ENCODE data around the gene UQCRC1.

UQCRC1 gene

DNA sequence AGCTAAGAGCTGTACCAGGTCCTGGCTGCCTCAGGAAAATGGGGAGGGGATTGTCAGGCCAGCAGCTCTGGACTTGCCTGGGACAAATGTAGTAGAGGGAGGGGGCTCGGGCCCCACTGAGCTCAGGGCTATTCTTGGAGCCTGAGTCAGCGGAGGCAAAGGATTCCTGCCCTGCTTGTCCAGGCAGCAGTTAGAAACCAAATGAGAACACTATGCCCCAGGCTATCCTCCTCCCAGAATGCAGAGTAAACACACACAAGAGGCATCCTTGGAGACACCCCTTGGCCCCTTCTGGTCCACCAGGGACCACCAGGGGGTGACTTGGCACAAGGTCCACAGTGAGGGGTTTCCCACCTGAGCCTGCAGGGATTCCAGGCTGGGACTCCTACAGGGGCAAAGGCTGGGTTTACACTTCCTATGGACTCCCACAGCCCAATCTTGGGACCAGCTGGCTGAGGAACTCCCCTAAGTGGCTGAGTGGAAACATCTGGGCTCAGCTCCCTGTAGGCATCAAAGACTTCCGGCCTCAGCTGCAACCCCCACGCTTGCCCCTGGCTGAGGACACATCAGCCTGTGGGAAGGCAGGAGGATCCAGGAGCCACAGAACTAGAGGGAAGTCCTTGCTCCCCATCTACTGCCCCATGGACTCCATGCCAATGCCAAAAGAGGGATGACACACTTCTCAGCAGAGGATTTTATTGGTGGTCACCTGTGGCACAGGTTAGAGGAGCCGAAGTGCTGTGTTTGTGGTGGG, 10.9 kb downstream of the UQCRC1 start:
- DNase-seq, result peak; percentile 38

DNA sequence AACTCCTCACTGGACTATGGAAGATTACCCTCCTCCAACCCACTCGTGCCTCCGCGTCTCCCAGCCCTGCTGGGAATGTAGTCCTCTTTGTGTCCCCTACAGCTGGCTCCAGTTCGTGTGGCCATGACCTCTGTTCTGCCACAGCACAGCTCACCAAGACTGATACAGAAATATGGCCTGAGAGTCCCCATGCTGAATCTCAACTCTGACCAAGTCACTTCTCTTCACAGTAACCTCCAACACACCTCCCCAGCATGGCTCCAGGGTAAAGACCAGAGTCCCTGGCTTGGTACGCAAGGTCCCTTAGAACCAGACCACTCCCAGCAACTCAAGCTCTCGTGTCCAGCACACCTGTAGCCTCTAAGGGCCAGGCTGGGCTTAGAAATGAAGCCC, 12.0 kb downstream of the UQCRC1 start:
- DNase-seq, result peak; percentile 10

DNA sequence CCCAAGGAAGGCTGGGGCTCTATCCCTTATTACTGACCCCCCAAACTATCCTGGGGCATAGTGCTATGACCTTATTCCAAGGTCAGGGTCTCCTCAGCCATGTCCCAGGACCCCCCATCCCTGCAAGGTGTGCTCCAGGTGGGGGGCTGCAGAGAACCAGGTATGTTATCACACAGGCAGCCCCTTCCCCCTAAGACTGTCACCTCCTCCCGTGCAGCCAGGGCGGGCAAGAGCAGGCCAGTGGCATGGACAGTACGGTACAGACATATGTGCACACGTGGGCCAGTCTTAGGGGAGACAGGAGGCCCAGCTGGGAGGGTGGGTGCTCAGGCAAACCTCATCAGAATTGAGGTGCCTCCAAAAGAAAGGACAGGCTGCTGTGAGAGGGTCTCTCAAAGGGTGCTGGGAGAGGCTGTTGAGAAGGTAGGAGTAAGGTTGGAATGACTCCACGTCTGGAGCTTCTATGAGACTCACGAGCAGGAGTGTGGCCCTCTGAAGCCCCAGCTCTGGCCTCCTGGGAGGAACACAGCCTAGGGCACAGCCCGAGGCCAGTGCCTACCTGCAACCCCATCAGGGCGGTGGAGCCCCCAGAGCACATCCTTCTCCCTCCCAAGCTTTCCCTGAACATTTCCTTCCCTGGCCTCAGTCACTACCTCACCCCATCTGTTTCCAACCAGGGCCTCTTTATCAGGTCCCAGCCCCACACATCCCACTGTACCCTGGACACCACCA, 12.6 kb downstream of the UQCRC1 start:
- peak; percentile 33 for DNase-seq

DNA sequence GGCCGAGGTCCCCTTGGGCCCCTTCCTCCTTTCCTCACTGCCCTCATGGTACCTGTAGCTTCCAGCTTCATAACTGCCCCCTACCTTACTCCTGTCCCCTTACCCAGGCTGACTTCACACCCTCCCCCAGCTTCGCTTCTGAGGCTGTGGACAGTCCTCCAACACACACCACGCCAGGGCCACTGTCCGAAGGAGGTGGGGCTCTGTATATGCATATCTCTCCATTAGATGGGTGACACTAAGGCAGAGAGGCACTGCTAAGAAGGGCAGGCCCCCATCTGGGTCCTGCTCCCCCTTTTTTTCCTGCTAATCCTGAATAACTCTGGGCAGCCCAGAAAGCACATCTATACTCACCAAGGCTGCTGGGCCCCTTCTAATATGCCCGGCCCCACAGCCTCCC, 13.3 kb downstream of the UQCRC1 start:
- DNase-seq, result peak; percentile 40

DNA sequence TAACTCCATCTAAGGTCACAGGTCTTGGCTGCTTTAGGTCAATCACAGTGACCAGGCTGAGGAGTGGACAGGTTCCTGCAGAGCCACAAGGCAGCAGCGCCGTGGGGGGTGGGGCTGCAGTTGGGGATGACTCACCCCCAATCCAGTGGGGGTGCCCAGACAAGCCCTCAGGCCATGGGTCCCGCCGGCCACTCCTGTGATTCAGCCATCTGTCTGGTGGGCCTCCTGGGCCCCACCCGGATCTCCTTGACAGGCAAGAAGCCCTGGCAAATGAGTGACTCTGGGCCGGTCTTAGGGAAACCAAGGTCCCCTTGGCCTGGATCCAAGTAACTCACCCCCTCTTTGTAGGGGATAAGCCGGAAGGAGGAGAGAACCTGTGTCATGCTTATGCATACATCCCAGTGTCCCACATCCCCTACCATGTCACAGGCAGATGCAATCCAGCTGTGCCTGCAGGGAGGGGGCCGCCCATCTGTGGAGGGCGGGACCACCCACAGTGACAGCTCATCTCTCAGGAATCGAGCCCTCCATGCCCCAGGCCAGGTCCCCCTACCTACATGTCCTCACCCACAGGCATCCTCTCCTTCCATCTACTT, 13.8 kb downstream of the UQCRC1 start:
- peak; percentile 96 for DNase-seq

DNA sequence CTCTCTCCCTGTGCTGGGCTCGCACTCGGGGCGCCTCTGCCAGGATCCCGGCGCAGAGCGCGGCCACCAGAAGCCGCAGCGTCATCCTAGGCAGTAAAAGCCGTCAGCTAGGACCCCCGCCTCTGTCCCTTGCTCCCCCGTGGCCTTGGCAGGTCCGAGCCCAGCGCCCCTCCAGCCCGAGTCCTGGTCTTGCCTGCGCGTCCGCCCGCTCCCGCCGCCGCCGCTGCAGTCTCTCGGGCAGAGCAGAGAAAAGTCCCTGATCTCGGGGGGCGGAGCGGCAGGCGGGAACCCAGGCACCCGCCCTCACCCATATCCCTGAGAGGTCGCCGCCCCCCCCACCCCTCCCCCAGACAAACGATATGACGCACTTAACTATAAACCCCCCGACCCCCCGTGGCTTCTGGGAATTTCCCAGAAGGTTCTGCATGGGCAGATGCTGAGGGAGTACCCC, 14.3 kb downstream of the UQCRC1 start, which contains the start of gene COL7A1:
Gene COL7A1 (minus strand): TSS at position 255 of the 451 bp plus-strand sequence. CDS start 170 bp downstream, at position 85.
- no peak for DNase-seq

DNA sequence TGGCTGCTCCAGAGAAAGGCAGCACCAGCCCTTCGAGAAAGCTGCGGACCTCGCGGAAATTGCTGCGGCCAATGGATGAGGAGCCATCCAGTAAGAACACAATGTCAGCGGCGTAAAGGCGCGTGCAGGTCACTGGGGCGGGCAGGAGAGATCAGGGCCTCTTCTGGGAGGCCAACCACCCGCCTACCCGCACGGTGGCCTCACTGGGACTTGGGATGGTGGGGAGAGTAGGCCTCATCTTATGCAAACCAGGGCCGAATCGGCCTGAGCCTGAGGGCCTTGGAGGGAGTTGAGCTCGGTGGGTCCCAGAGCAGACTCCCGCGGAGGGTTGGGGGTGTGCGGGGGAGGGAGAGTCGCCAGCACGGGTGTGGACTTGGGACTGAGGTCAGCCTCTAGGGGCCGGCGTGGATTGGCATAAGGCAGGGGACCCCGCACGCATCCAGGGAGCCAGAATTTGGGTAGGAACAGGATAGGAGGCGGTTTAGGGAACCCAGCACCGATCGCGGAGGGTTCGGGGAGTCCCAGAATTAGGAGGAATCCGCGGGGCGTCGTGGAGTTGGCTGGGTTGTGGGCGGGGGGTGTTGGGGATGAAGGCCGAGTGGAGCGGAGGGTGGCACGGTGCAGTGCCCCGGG, 14.9 kb downstream of the UQCRC1 start:
- no peak for DNase-seq

DNA sequence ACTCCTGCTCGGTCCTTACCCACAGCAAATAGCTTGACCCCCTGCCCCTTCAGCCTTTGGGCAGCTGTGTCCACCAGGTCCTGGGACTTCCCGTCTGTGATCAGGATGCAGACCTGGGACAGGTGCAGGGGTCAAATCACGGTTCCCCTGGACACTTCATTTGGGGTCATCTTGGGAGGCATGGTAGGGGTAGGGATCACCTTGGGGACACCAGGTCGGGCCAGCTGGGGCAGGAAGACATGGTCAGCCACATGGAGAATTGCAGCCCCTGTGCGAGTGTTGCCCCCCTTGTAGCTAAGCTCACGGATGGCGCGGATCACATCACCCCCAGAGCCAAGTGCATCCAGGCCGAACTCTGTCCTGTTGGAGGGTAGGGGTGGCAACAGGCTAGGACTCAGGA, 16.1 kb downstream of the UQCRC1 start:
- no peak for DNase-seq

DNA sequence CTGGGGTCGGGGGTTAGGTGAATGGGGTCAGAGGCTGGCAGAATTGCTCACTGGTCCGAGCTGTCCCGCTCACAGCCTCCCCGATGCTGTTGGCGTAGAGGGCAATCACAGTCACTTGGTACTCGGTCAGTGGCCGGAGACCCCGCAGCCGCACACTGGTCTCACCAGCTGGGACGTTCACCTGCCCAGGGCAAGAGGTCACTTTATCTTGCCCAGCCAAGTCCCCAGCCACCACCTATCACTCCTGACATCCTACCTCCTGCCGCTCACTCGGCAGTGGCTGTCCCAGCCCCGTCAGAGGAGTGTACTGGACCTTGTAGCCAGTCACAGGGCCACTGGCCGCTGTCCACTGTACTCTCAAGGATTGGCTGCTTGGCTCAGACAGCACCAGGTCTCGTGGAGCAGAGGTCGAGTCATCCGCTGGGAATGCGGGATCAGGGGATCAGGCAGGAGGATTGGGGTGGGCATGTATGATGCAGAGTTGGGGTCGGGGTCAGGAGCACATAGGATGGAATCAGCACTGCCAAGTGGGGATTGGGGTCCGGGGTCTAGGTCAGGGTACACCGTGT, 16.8 kb downstream of the UQCRC1 start:
- no peak for DNase-seq

DNA sequence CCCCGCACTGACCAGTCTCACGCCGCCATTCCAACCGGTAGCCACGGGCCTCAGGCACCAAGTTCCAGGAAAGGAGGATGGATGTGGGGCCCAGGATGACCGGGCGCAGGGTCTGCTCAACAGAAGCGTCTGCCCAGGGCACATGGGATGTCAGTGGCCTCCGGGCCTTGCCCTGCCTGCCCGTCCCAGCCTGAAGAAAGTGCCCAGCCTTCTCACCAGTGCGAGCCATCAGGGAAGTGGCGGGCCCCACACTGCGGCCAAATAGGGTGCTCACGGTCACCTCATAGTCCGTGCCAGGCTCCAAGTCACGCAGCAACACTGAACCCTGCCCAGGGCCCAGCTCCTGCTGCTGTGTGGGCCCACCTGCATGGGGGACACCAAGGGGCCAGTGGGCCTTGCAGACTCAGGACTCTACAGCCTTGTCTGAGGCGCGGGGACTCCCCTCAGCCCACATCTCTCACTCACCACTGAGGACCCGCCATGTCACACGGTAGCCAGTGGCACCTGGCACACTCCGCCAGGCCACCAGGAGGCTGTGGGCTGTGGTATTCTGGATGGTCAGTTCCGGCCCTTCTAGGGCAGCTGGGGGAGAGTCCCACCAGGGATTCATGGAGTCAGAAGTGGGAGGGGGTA, 17.4 kb downstream of the UQCRC1 start:
- DNase-seq, result no peak

DNA sequence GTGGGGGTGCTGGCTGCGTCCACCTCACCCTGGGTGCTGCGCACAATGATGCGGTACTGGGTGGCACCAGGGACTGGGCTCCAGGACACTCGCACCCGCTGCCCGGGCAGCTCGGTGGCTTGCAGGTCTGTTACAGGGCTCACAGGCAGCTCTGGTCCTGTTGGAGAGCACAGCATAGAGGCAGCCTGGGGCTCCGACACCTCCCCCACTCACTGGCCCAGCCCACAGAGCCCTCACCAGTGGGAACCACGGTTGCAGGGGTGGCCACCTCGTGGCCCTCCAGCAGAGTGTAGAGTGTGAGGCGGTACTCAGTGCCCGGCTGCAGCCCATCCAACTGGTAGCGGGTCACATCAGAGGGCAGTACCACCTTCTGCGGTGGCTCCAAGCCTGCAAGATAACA, 18.0 kb downstream of the UQCRC1 start:
- DNase-seq, result no peak

DNA sequence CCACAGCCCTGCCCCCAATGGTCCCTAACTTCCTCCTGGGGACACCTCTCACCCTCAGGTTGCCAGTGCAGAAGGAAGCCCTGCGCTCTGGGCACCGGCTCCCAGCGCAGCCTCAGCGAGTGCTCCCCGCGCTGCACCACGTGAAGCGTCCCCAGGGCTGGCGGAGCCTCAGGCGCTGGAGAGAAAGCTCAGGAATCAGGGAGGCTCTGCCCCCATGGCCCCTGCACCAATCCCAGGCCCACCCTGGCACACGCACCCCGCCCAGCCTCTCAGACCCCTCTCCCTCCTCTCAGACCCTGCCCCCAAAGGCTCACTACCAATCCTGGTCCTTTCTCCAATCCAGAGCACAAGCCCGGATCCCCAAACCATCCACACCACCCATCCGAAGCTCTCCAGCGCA, 21.2 kb downstream of the UQCRC1 start:
- no peak for DNase-seq

DNA sequence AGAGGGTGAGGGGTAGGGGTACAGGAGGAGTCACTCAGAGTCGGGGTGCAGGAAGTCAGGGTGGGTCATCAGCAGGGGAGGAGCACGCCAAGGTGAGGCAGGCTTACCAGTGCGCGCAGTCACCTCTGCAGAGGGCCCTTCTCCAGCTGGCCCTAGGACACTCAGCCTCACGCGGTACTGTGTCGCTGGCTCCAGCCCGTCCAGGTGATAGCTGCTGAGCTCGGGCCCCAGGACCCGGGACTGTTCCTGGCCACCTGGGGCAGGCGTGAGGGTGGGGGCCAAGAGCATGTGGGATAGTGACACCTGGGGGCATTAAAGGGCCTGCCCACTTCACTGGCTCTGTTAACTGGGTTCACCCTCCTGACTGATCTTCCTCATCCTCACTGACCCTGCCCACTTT, 21.8 kb downstream of the UQCRC1 start:
- no peak for DNase-seq

DNA sequence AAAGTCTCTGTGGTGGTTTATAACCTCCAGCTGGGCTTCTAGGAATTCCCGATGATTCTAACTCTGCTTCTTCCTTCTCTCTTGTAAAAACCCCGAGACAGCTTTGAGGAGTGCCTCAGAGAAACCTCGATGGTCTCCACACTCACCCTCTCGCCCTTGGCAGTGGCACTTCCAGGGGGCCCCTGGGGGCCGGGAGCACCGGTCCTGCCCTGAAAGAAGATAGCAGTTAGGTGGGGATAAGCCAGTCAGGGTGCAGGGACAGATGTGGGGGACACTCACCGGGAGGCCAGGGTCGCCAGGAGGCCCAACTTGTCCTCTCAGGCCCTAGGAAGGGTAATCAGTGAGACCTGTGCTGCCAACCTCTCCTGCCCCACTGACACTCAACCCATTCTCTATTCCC, 24.0 kb downstream of the UQCRC1 start:
- no peak for DNase-seq

DNA sequence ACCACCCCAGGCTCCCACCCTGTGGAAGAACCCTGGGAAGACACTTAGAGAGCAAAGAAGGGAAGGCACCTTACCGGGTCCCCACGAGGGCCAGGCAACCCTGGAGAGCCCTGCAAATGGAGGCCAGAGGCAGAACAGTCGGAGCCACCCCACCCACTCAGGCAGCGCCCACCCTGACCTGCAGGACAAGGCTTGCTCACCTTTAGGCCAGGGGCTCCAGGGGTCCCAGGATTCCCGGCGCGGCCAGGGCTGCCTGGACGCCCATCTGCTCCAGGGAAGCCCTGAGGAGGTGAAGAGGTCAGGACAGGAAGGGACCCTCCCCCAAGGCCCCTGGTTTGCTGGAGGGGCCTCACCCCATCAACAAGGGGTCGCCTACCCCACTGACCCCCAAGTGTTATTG, 24.6 kb downstream of the UQCRC1 start:
- DNase-seq, result no peak

DNA sequence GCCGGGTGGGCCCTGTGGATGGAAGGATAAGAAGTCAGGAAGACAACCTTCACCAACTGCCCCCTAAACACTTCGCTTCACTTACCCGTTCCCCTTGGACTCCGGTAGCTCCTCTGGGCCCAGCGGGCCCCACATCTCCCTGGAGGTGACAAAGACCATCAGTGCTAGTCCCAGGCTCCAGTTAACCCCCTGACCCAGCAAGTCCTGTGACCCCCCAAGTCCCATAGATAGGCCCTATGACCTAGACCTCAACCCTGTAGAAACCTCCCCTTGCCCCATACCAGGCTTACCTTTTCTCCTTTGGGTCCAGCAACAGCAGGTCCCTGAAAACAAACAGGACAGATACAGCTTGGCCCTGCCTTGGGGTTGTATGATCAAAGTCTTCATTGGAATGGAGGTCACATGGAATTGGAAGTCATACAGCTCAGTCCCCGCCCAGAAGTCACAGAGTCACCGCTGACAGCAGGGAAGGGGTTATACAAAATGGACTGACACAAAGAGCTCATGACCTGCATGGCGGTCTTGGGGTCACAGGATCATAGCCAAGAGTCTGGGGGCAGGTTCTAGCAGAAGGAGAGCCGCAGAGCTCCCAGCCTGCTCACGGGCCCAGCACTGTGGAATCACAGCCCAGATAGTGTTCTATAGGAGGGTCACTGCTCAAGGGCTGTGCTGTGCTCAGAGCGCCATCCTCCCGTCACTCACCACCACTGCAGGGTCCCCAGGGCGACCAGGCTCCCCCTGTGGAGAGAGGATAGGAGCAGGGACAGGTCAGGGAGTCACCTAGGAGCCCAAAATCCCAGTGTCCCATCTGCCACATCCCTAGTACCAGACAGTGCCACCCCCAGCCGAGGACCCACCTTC, 27.6 kb downstream of the UQCRC1 start:
- DNase-seq, result no peak

DNA sequence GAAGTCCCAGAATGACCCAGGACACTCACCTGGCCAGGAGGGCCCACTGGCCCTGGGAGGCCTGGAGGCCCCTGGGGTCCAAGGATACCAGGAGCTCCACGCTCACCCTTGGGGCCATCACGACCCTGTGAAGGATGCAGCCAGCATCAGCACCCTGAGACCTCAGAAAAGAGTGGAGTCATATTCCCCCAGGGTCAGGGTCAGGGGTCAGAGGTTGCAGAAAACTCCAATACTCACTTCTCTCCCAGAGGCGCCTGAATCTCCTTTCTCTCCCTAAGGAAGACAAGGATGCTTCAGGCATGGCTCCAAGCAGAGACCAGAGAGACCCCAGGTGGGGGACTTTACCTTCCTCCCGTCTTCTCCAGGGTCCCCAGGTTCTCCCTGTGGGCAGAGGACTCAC, 32.8 kb downstream of the UQCRC1 start:
- DNase-seq, result no peak

DNA sequence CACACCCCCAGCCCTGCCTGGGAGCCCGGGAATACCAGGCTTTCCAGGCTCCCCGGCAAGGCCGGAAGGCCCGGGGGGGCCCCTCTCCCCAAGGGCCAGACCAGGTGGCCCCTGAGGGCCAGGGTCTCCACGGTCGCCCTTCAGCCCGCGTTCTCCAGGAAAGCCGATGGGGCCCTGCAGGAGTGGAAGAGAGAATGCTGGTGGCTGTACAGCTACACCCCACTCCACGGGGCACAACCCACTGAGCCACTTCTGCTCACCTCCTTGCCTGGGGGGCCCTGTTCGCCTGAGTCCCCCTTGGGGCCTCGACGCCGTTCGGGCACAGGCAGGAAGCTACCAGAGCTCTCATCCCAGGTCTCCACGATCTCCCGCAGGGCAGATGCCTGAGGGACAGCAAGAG, 34.1 kb downstream of the UQCRC1 start:
- DNase-seq, result no peak

DNA sequence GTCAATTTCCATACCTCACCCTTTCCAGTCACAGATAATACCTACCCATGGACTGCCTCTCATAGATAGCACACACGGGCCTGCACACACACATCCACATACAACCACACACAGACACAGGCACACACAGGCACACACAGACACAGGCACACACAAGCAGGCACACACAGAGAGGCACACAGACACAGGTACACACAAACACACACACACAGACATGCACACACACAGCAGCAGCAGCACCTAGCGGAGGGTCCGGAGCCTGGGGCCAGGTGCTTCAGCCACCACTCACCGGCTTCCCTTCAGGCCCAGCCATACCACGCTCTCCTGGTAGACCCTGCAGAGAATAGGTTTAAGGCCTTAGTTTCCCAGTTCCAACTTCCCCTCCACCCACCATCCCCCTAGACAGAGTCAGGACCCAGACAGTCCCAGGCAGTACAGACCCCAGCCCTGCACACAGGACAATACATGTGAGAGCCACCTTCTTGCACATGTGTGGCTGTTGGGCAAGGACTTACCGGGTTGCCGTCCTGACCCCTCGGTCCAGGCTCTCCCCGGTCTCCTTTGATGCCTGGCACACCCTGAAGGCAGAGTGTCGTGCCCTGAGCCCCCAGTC, 35.4 kb downstream of the UQCRC1 start:
- no peak for DNase-seq

DNA sequence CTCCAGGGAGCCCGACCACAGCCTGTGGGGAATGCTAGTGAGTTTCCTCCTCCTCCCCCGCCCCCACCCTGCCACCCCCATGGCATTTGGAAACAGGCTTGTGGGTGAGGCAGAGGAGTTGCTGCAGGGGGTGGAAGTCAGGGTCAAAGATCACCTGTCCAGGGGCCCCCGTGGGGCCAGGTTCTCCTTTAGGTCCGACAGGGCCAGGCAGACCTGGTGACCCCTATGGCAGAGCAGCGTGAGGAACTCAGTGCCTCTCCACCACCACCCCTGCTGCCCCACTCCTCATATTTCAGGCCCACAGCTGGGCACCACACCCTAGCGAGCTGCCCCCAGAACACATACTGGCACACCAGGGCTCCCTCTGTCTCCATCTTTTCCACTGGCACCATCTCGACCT, 36.9 kb downstream of the UQCRC1 start:
- DNase-seq, result no peak

DNA sequence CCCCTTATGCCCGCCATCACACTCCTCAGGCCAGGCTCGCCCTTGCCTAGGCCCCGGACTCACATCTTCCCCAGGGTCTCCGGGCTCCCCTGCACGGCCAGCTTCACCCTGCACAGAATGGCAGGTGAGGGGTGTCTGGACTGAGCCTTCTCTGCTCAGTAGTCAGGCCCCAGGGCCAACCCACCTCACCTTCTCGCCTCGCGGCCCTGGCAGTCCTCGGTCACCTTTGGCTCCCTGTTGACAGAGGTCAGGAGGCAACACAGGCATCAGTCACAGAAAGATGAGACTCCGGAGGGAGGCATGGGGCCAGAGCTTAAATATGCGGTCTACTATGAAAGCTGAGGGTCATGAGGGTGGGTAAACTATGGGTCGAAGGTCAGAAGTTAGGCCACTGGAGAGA, 37.5 kb downstream of the UQCRC1 start:
- DNase-seq, result no peak

Measured in 8988T (cell line).